Measurements from ENCODE around the gene CAPRIN1.

The CAPRIN1 gene

GRCh38 chr11:34132261-34132965 lies 80.9 kb downstream of the CAPRIN1 start:
- no peak for TF ChIP-seq CTCF (IDR thresholded peaks at IDR 0.05)

GRCh38 chr11:34134765-34135164 lies 83.2 kb downstream of the CAPRIN1 start:
- no peak for TF ChIP-seq CTCF (IDR thresholded peaks at IDR 0.05)

GRCh38 chr11:34135439-34135838 lies 83.9 kb downstream of the CAPRIN1 start:
- TF ChIP-seq CTCF (IDR thresholded peaks at IDR 0.05) = no peak

GRCh38 chr11:34136420-34136819 lies 84.9 kb downstream of the CAPRIN1 start:
- no peak for TF ChIP-seq CTCF (IDR thresholded peaks at IDR 0.05)

- no peak for TF ChIP-seq CTCF (IDR thresholded peaks at IDR 0.05)
Measured at GRCh38 chr11:34139346-34139745, 87.8 kb downstream of the CAPRIN1 start.

GRCh38 chr11:34140149-34140548 lies 88.6 kb downstream of the CAPRIN1 start:
- TF ChIP-seq CTCF (IDR thresholded peaks at IDR 0.05) = no peak

GRCh38 chr11:34143048-34143447 lies 91.5 kb downstream of the CAPRIN1 start:
- TF ChIP-seq CTCF (IDR thresholded peaks at IDR 0.05) = no peak

GRCh38 chr11:34145073-34145472 lies 93.5 kb downstream of the CAPRIN1 start:
- no peak for TF ChIP-seq CTCF (IDR thresholded peaks at IDR 0.05)

All from LNCAP (cell line).